GM19099 (cell line): Measurements from ENCODE around the gene RUNX2.

Source experiments
- POLR2A ChIP-seq: IDR thresholded peaks from 3 replicates; pipeline ENCODE4 v1.6.1; 2011; ENCODE audit warnings: low read depth; ENCODE audit not compliant: insufficient read length; ENCODE audit errors: extremely low read depth

Gene RUNX2

DNA sequence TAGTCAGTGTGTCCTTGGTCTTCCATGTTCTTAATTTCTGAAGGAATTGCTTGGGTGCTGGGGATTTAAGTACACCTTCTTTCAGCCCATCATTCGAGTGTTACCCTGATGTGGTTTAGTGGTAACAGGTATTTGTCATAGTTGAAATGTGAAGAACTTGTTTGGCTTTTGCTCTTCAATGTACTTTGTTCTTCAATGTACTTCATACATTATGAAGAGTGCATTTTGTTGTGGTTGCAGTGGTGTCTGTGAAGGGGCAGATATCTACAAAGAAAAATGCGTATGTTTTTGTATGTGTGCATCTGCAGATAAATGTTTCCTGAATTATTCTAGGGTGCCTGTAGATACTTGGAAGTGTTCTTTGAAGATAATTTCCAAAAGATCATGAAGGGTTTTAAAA lies 160.8 kb downstream of the RUNX2 start:
- TF ChIP-seq POLR2A = no peak

DNA sequence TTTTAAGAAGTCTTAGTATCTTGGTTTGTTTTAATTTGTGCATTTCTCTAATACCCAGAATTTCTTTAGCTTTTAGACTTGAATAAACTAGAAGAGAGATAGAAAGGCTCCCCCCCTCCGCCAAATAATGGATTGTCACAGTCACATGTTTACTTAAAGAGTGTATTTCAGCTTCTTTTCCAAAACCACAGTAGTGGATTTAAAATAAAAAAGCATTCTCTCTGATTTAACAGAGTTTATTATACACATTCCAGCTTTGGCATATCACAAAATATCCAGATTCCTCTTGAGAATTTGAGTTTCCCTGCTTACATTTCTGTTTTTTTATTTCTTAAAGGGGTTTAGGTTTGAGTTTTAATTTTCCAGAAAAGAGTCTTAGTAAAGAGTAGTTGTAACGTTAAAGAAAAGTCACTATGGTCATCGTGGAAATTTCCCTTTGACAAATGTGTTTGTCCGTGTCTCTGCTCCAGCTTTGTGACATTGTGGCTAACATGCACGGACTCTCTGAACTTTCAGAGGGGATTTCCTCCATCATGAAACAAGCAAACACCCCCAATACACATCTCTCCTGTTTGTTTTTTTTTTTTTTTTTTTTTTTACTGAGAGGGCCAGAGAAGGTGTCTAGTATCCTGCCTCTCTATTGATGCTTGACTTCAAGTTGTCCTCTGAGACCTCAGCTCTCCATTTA lies 163.1 kb downstream of the RUNX2 start:
- TF ChIP-seq POLR2A = no peak

DNA sequence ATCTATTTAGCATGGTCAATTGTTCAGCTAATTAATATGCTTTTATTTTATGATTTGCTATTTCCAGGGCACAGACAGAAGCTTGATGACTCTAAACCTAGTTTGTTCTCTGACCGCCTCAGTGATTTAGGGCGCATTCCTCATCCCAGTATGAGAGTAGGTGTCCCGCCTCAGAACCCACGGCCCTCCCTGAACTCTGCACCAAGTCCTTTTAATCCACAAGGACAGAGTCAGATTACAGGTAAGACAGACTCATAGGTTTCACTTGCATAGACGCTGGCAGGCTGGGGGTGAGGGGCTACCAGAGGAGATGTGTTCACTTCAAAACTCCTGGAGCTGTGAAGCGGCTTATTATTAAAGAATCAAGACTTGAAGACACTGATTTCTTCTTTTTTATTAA lies 163.7 kb downstream of the RUNX2 start:
- no peak for TF ChIP-seq POLR2A

DNA sequence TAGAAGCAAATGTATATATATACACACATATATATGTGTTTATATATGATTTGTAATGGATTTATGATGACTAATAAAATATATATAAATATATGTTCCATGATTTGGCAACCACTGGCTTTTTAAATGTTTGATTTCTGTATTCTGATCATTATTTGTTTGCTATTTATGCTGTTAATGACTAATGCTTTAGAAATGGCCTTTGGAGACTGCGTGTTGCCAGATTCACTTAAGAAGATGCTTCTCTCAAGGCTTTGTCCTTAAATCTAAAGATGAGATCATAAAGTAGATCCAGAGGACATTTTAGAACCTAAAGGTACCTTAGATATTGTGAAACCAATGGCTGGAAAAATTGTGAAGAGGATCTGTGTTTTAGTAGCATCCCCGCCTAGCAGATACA lies 165.6 kb downstream of the RUNX2 start:
- TF ChIP-seq POLR2A = no peak

DNA sequence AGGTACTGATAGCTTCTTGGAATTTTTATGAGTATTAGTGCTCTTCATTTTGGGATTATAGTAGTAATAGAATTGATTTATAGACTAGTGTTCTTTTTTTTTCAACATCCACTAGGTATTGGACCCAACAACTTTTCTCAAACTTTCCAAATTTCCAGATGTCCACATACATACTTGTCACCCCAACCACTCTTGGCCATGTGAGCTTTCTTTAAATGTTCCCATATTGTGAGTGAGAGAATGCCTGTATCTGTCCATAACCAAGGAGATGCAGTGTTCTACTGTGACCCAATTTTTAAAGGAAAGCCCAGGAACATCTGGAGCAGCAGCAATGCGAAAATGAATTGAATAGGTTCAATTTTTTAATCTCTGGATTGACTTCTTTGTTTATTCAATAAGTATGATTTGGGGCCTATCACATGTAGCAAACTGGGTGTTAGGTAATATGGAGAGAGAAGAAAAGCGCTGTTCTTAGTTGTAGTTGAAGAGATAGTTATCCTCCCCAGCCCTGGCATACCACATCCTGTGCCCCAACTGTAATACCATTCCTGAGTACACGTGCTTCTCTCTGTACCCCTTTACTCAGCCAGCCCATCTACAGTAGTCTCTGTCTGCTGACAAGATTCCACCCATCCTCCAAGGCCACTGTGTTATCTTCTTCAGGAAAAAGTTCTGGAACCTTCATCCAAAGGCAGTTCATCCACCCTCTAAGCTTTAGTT lies 166.4 kb downstream of the RUNX2 start:
- no peak for TF ChIP-seq POLR2A

DNA sequence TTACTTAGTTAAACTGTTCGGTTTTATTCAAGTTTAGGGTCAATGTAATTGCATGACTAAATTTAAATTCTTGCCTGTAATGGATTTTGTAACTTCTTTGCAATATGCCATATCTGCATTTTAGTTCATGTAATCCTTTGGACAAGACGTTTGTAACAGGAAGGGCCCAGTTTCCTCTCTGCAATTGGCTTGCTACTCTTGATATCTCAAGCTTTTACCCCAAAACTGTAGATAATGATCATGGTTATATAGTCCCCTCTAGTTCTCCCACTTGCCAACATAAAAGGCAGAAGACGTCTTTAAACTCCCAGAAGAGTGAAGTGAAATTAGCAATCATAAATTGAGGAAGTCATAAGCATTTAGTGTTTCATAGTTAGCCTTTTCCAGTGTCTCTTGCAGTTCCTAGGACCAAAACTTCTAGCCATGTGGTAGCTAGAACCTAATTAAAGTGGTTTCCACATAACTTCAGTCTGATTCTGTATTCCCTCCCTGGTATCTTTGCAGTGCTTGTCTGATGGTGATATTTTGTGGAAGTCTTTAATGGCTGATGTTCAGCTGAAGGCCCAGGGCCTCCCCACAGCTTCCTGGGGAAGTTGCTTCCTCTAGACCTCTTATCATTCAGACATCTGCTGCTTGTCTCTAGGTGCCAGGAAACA lies 167.4 kb downstream of the RUNX2 start:
- no peak for TF ChIP-seq POLR2A

DNA sequence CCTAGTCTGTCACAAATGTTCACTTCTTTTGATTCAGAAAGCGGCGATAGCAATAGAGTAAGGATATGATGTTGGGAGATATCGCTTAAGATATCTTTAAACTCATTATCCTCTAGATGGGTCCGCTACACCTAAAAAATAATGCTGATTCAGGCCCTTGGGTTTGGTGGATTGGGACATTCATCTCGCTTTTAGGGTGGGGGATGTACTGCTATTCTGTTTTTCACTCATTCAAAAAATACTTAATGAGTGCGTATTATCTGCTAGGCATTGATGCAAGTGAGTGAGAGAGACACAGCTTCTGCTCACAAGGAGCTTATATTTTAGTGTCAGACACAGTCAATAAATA lies 167.9 kb downstream of the RUNX2 start:
- TF ChIP-seq POLR2A = no peak

DNA sequence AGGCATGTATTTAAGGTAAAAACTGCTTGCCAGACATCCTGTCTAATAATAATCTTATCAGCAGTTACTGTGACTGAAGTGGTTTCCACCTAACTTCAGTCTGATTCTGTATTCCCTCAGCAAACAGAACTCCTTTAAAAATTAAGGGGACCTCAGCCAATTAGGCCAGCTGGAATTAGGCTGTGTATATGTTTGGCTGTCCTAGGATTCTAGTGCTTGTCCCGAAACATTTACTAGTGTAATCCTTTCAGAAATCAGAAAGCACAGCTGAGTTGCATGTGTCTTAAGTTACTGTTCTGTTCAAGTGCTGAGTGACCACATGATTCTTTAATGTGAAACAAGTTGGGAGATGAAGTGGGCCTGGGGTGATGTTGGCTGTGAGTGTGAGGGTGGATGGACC lies 170.5 kb downstream of the RUNX2 start:
- no peak for TF ChIP-seq POLR2A

DNA sequence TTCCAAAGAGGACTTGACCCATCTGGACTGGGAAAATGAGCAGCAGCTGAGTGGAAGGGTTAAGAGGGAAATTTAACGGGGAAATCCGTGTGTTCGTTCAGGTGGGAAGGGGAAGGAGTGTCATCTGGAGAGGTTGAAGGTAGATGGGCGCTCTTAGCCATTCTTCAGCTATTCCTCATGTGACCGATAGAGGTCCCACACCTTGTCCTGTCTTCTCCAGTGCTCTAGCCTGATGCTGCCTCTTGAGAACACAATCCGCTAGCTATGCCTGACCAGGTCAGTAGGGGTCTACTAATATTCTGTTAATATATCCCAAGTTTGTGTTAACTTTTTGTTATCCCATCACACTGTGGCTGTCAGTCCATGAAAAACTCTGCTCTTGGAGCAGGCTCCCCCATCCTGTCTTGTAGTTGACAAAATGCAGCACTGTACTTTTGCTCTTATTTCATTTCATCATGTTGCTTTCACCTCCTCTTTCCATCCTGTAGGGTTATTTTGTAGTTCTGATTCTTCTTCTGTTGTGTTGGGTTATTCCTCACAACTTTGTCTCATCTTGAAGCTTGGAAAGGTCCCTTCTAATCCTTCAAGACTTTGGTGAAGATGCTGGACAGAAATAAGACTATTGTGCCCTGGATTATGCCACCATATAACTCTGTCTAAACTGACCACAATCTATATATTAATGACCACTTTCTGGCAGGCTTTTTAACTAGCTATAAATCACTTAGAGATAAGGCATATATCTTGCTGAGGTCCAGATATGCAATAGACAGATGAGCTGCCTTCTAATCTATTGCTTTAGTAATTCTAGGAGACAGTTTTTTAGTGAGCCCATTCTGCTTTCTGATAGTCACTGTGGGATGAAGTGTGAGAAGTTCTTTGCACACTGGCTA lies 173.0 kb downstream of the RUNX2 start:
- no peak for TF ChIP-seq POLR2A

DNA sequence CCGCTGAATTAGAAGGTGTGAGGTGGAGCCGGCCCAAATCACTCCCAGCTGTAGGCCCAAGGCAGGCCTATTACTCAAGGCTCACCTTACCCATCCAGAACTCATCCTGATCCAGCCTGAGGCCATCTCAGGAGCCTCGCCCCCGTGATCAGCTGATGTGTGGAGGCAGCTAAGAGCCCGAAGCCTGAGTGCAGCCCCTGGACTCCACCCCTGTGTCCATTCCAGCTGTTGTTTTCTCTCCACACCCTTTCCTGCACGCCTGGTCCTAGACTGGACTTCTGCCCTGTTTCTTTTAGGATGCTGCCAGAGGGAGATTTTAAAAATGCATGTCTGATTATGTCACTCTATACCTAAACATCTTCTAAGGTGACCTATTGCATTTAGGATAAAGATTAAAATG lies 174.3 kb downstream of the RUNX2 start:
- no peak for TF ChIP-seq POLR2A

DNA sequence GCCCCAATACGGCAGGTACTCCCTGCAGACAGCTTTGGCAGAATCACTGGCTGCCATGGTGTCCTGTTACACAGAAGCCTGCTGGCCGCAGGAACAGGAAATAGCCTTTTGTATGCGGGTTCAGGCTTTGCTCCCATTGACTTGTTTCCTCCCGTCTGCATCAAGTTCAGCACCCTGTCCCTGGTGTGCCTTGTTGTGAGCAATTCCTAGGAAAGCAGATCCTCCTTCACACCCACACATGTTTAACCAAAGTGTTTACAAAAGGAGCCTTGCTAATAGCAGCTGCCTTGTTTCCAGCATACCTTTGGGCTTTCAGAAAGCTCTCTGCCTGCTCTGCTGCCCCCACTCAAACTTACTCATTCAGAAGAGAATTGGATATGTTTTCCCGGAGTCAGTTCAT lies 176.8 kb downstream of the RUNX2 start:
- no peak for TF ChIP-seq POLR2A

DNA sequence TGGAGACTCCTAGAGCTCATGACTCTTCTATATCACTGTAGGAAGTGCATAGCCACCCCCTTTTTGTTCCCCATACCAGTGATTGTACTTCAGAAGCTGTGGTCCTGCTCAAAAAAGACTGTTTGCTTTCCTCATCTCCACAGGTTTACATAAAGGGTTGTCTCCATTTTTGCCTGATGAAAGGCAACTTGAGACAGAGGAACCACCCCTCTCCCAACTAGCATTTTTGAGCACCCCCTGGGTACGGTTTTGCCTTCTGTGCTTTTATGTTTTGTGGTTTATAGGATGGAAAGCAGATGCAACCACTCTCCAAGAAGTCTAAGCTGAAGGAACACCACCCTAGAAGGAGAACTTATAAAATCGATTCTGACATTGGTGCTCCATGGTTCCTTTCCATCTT lies 177.3 kb downstream of the RUNX2 start:
- no peak for TF ChIP-seq POLR2A

DNA sequence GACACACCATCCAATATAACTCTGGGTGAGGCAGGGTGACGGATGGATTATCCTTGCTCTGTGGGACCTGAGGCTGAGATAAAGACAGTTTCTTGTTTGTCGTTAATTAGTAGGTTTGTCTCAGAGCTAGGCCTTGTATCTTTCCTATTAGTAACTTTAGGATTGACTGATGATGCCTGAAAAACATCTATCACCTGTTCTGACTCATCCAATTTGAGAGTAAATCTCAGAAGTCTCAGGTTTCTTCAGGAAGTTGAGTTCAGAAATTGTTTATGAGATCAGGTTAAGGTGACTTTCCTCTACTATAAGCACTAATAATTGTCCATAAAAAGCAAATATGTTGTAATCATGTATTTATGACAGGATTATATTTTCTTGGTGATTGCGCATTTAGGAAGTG lies 179.1 kb downstream of the RUNX2 start:
- no peak for TF ChIP-seq POLR2A

DNA sequence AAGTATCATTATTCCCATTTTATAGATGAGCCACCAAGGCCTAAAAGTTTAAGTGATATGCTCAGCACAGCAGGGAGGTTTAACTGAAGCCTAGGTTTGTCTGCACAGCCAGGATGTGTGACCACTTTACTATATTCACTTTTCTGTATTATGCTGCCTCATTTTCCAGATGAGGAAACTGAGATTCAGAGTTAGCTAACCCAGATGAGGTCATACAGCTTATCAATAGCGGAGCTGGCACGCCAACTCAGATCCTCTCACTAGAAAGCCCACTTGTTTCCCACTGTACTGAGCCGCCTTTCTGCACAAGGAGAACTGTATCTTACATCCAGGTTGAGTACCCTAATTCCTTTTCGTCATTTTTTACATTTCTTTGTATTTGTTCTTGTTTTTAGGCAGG lies 181.3 kb downstream of the RUNX2 start:
- no peak for TF ChIP-seq POLR2A

DNA sequence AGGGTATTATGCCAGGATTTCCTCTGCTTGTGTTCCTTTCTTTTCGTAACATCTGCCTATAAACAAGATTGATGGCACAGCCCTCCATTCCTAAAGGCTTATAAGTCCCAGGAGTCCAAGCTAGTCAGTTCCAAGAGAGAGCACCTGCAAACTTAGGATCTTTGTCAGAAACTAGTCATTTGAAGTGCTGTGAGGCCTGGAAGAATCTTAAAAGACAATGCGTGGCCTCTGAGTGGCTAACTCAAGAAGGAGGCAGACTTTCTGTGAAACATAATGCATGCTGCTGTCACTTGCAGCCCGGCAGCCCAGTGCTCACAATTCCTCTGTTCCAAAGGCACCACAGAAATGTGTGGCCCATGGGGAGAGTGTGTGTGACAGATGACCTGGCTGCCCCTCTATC lies 184.6 kb downstream of the RUNX2 start:
- TF ChIP-seq POLR2A = no peak

DNA sequence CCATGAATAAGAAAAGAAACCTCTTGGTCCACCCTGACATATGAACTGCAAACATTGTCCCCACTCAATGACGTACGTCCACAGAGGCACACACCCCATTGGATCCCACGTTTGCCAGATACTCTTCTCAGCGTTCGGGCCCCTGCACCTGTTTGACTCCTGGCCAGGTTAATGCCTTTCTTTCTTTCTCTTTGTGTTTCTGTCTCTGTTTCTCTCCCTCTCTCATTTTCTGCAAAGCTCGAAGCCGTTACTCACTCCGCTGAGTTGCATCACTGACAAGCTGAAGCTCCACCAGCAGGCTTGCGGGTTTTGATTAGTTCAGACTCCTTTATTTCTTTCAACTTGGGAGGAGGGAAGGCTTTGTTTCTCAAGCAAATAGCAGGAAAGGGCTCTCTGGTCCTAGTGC lies 185.1 kb downstream of the RUNX2 start:
- TF ChIP-seq POLR2A = no peak

DNA sequence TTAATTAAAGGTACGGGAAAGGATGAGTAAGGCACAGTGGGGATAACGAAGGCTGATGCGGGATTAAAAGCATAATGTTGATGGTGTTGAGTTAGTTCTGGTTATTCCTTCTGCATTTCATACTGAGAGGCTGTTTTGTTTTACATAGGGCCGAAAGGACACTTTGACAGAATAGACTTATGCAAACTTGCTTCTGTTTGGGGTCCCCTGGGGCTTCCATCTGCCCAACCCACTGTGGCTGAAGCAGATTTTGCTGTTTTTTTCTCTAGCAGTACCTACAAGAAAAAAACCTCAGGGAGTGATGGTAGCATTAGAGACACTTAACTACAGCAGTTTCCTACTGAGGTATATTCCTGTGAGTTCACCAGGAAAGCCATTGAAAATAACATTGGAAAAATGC lies 185.7 kb downstream of the RUNX2 start:
- no peak for TF ChIP-seq POLR2A
